ENCODE measurements around the gene NPAT.
"Not testable (repeated sequence)": the region's sequence is repeated elsewhere in the genome, so short reads cannot be mapped to it uniquely, and the experiment has no call there.

The NPAT gene

GRCh38 chr11:108122166-108122628 is 100.2 kb downstream of the NPAT start:
- Histone ChIP-seq H3K4me3 (replicated peaks; ENCODE audit: insufficient read depth, low read length) (peak overlapping the region; percentile 91), H3K27ac (replicated peaks) (peak overlapping the region; percentile 78), H3K27me3 (ENCODE audit: insufficient read depth, poor library complexity, severe bottlenecking) (no peaks in the 10 kb centered on the region)
- peak in 1 of 2 experiments; percentile 16 for DNase-seq (ENCODE audit: low read depth in 1 of 2, low spot score in 1 of 2)
- TF ChIP-seq SPI1 (IDR thresholded peaks at IDR 0.05; ENCODE audit: borderline replicate concordance, low read depth) (no peak), GABPA (IDR thresholded peaks at IDR 0.05; ENCODE audit: low read depth) (no peak), POLR2AphosphoS5 (IDR thresholded peaks at IDR 0.05; ENCODE audit: low read depth) (no peak), REST (IDR thresholded peaks at IDR 0.05; ENCODE audit: insufficient replicate concordance, low read depth) (no peak), CTCF (IDR thresholded peaks at IDR 0.05; ENCODE audit: insufficient read depth, low read length) (no peak)

GRCh38 chr11:108121274-108122155 is 100.9 kb downstream of the NPAT start, which contains the start of gene ACAT1:
Gene ACAT1, plus strand, starts transcription at chr11:108121567. Its CDS starts 40 bp downstream, at chr11:108121607.
- H3K27ac ChIP-seq (replicated peaks) = peak within 1 kb of the TSS; percentile 78
- H3K27me3 ChIP-seq (ENCODE audit: insufficient read depth, poor library complexity, severe bottlenecking) = no peaks in the 10 kb centered on the region

GRCh38 chr11:108120936-108121273 is 101.5 kb downstream of the NPAT start:
- Histone ChIP-seq H3K4me3 (replicated peaks; ENCODE audit: insufficient read depth, low read length) (peak overlapping the region; percentile 91), H3K27ac (replicated peaks) (peak overlapping the region; percentile 78)
- DNase-seq (ENCODE audit: low read depth in 1 of 2, low spot score in 1 of 2); H3K27me3 ChIP-seq (ENCODE audit: insufficient read depth, poor library complexity, severe bottlenecking): not testable (repeated sequence)

More at GRCh38 chr11:108121274-108122155, 100.9 kb downstream of the NPAT start, which contains the start of gene ACAT1:
- TF ChIP-seq REST (IDR thresholded peaks at IDR 0.05; ENCODE audit: insufficient replicate concordance, low read depth) (no peak), POLR2AphosphoS5 (IDR thresholded peaks at IDR 0.05; ENCODE audit: low read depth) (peak; percentile 73)
- peak; percentile 73 to 96 for DNase-seq (ENCODE audit: low read depth in 1 of 2, low spot score in 1 of 2)
- H3K4me3 ChIP-seq (replicated peaks; ENCODE audit: insufficient read depth, low read length) = peak within 1 kb of the TSS; percentile 91

- no peak overlapping the region for H3K27ac ChIP-seq (replicated peaks)
- TF ChIP-seq CTCF (IDR thresholded peaks at IDR 0.05; ENCODE audit: insufficient read depth, low read length) = peak; percentile 13
- no peak for TF ChIP-seq SPI1 (IDR thresholded peaks at IDR 0.05; ENCODE audit: borderline replicate concordance, low read depth)
- no peak for TF ChIP-seq POLR2AphosphoS5 (IDR thresholded peaks at IDR 0.05; ENCODE audit: low read depth)
- no peak for TF ChIP-seq GABPA (IDR thresholded peaks at IDR 0.05; ENCODE audit: low read depth)
- H3K4me3 ChIP-seq (replicated peaks; ENCODE audit: insufficient read depth, low read length) = no peak overlapping the region
- no peak for DNase-seq (ENCODE audit: low read depth in 1 of 2, low spot score in 1 of 2)
- no peaks in the 10 kb centered on the region for H3K27me3 ChIP-seq (ENCODE audit: insufficient read depth, poor library complexity, severe bottlenecking)
Observed at GRCh38 chr11:108117746-108118371, 104.6 kb downstream of the NPAT start.

All from HL-60 (cell line).